ENCODE data around the gene RAP2A.

RAP2A gene

DNA sequence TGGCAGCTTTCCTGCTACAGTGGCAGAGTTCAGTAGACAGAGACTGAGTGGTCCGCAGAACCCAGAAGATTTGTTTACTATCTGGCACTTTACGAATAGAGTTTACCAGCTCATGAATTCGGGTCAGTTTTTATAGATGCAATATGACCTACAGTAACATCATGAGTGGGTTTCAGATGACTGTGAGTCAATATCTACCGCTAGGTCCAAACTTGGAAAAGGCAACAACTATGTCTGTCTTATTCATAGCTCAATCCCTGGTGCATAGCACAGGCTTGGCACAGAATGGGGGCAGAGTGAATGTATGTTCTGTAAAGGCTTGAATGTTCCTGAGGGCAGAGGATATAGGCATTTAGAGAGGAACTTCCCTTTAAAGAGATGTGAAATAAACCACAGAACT, 65.2 kb downstream of the RAP2A start:
- no peak for DNase-seq

DNA sequence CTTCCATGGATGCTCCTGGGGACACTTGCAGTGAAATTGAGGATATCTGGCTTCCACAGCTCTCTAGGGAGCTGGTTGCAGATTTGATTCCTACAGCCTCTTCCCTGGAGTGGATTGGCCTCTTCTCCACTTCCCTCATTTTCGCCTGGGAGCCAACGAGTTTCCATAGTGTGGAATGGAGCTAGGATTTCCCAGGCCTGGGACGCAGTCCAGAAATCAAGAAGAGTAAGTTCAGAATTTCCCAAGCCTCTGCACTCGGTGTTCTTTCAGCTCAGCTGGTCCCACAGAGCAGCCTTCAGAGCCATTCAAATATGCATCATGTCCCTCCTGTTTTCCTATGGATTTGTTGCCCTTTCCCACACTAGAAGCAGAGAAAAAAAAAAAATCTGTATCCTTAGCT, 68.2 kb downstream of the RAP2A start:
- no peak for DNase-seq

DNA sequence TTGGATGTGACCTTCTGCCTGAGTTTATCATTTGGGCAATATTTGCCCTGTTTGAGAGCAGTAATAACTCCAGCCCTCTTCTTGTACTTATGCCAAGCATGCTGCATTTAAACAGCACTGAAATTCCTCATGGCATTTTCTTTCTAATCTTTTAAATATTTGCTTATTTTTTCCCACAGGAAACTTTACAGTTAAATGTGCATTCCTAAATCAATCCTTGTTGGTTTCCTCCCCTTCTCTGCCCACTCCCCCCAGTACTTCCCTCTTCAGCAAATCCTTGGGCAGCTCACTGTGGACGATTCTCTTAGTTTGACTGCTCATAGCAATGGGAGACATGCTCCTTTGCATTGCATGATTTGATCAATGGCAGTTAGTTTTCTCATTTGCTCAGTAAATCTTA, 68.7 kb downstream of the RAP2A start:
- DNase-seq: no peak

DNA sequence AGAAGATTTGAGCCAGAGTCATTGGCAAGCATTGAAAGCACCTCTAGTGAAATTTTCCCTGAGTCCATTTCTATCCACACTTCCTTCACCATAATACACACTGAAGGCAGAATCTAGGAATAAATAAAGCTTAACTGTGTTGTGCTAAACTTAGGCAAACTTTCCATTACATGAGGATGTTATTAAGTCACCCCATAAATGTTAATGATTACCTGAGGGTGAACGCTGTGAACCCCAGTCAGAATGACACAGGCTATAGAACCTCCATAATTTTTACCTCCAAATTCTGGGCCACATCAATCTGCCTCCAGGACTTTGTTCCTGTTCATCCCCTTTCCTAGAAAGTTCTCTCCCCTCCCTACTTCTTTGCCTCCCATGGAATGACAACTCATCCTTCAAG, 71.0 kb downstream of the RAP2A start:
- DNase-seq: no peak

DNA sequence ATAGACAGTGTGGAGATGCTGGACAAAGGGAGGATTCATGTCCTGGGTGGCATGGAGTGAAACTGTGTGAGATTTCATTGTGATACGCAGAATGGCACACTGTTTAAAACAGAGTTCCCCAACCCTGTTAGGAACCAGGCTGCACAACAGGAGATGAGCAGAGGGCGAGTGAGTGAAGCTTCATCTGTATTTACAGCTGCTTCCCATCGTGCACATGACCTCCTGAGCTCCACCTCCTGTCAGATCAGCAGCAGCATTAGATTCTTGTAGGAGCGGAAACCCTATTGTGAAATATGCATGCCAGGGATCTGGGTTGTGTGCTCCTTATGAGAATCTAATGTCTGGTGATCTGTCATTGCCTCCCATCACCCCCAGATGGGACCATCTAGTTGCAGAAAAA, 72.5 kb downstream of the RAP2A start:
- no peak for DNase-seq

DNA sequence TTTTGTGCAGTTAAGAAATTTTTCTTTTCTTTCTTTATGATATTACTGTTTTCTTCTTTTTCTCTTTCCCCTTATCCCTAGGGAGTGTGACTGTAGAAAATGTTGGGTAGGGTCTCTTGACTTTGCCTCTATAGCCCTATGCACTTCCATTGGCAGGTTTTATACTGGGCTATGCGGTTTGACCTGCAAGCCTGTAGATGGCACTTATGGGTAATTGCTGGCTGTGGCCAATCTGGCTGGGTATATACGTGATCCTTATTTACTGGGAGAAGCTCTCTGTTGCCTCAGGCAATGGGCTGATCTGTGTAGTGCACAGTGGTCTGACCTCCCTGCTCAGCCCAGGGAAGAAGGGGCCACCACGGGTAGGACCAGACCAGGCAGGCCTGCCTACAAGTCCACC, 78.8 kb downstream of the RAP2A start:
- DNase-seq: no peak

DNA sequence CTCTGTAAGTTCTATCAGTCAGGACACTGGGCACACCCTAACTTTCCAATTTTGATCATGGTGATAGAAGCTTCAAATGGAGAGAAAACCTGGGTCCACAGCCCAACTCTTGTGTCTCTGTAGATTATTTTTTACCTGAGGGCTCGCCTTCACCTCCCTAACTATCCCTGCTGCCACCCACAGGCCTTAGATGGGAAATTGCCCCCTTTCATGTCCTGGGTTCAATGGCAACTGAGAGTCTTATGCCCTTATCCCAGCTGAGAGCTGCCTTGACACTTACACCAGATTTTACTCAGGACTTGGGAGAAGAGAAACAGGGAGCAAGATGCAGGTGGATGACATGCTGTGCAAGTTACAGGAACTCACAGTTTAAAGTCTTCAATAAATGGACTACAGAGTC, 81.7 kb downstream of the RAP2A start:
- no peak for DNase-seq

DNA sequence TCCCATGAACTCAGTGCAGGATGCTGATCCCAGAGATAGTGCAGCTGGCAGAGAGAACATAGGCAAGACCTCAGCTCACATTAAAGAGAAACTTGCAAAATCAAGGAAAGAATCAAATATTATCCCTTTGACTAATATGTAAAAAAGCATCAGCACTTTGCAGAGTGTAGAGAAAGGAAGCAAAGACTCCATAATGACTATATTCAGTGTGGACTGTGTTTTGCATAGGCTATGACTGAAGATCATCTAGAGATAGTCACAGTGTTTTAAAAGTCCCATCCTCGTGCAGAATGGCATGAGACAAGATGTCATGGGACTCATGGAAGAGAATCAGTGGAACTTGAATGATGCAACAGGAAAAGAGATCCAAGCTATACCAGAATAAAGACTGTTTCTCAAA, 84.0 kb downstream of the RAP2A start:
- no peak for DNase-seq
